GM12892 (cell line): ENCODE measurements around the gene MARCO.

Experiments used
- POLR2A ChIP-seq: IDR thresholded peaks from 2 replicates; pipeline ENCODE4 v1.6.1; 2011; ENCODE audit warnings: low read depth, low read length, control low read depth
- POLR2AphosphoS5 ChIP-seq: IDR thresholded peaks from 2 replicates; pipeline ENCODE4 v1.6.1; 2011; ENCODE audit warnings: low read depth, low read length, control low read depth
- TAF1 ChIP-seq: IDR thresholded peaks from 2 replicates; pipeline ENCODE4 v1.6.1; 2011; ENCODE audit warnings: low read depth, mild to moderate bottlenecking, control low read depth, low read length, borderline replicate concordance

GRCh38 chr2:119011910-119012209, 69.9 kb downstream of the MARCO start:
- no peak for TF ChIP-seq TAF1
- TF ChIP-seq POLR2A: no peak
- TF ChIP-seq POLR2AphosphoS5: no peak
